ENCODE data around the gene RBM20.

- TF ChIP-seq CTCF (IDR thresholded peaks at IDR 0.05; ENCODE audit: low read length) (no peak), EZH2 (optimal IDR thresholded peaks at IDR 0.05; ENCODE audit: low read depth, low read length) (no peak), EZH2phosphoT487 (IDR thresholded peaks at IDR 0.05; ENCODE audit: low read length) (no peak)
Observed at GRCh38 chr10:110782616-110783015, 138.5 kb downstream of the RBM20 start.

Data from MM.1S (cell line).